Neural cell (in vitro differentiated cells): ENCODE data around the gene LKAAEAR1.
"Not testable (repeated sequence)": the region's sequence is repeated elsewhere in the genome, so short reads cannot be mapped to it uniquely, and the experiment has no call there.

Experiments
- EZH2 ChIP-seq: fragments of 200-600, 300-800 bp; shearing (Covaris generic), sonication (generic); IDR thresholded peaks from 2 replicates; pipeline ENCODE4 v1.6.1; 2014; ENCODE audit warnings: antibody characterized with exemption, low read length, borderline replicate concordance, mild to moderate bottlenecking; ENCODE audit not compliant: insufficient read depth, poor library complexity, severe bottlenecking
- MXI1 ChIP-seq: fragments of 450-650 bp; conservative IDR thresholded peaks from 2 replicates; pipeline ENCODE4 v1.6.1; 2014; ENCODE audit warnings: antibody characterized with exemption, mild to moderate bottlenecking; ENCODE audit not compliant: poor library complexity, severe bottlenecking
- POLR2AphosphoS5 ChIP-seq: IDR thresholded peaks from 2 replicates; pipeline ENCODE4 v1.6.1; 2012
- SMC3 ChIP-seq: fragments of 450-650 bp; conservative IDR thresholded peaks from 2 replicates; pipeline ENCODE4 v1.6.1; 2014; ENCODE audit warnings: antibody characterized with exemption, mild to moderate bottlenecking, moderate library complexity; ENCODE audit not compliant: poor library complexity
- TAF1 ChIP-seq: IDR thresholded peaks from 2 replicates; pipeline ENCODE4 v1.6.1; 2012; ENCODE audit warnings: low read depth
- TF ChIP-seq, protein P1 (sequence below): fragments of 450-650 bp; IDR thresholded peaks from 2 replicates; pipeline ENCODE4 v1.5.1; 2014; ENCODE audit warnings: antibody characterized with exemption, mild to moderate bottlenecking, moderate library complexity; ENCODE audit not compliant: poor library complexity, severe bottlenecking

DNA sequence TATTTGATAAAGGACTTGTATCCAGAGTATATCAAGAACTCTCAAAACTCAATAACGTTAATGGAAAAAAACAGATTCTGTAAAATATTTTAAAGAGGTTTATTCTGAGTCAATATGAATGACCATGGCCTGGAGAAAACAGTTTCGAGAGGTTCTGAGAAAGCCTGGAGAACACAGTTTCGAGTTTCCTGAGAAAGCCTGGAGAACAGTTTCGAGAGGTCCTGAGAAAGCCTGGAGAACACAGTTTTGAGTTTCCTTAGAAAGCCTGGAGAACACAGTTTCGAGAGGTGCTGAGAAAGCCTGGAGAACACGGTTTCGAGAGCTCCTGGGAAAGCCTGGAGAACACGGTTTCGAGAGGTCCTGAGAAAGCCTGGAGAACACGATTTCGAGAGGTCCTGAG lies 38.7 kb upstream of the LKAAEAR1 start:
- TF ChIP-seq EZH2, TAF1, POLR2AphosphoS5, MXI1, SMC3: not testable (repeated sequence)
- TF ChIP-seq, protein P1, sequence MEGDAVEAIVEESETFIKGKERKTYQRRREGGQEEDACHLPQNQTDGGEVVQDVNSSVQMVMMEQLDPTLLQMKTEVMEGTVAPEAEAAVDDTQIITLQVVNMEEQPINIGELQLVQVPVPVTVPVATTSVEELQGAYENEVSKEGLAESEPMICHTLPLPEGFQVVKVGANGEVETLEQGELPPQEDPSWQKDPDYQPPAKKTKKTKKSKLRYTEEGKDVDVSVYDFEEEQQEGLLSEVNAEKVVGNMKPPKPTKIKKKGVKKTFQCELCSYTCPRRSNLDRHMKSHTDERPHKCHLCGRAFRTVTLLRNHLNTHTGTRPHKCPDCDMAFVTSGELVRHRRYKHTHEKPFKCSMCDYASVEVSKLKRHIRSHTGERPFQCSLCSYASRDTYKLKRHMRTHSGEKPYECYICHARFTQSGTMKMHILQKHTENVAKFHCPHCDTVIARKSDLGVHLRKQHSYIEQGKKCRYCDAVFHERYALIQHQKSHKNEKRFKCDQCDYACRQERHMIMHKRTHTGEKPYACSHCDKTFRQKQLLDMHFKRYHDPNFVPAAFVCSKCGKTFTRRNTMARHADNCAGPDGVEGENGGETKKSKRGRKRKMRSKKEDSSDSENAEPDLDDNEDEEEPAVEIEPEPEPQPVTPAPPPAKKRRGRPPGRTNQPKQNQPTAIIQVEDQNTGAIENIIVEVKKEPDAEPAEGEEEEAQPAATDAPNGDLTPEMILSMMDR, result not testable (repeated sequence)
